Suppressor macrophage (primary cell): ENCODE measurements around the gene MIER2.

Source experiments
- DNase-seq, 4 experiments: peaks; one replicate each; pipeline ENCODE4 v3.0.0-alpha.2; 2020 to 2022

Gene MIER2

DNA sequence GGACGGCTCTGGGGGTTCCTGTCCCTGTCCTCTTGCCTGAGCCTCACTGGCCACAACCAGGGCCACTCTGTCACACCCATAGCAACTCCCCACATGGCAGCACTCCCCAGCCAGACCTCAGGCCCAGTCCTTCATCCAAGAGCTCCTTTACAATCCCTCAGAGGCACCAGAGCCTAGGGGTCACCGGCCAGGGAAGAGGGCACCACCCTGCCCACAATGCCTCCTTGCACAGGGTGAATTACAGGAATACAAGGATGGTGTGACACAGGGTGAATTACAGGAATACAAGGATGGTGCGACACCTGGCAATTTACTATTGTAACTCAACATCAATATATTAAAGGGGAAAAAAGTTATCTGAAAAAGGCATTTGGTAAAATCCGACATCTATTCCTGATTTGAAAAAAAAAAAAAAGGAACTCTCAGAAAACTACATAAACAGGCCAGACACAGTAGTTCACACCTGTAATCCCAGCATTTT lies 16.5 kb downstream of the MIER2 start:
- DNase-seq, result no peak

DNA sequence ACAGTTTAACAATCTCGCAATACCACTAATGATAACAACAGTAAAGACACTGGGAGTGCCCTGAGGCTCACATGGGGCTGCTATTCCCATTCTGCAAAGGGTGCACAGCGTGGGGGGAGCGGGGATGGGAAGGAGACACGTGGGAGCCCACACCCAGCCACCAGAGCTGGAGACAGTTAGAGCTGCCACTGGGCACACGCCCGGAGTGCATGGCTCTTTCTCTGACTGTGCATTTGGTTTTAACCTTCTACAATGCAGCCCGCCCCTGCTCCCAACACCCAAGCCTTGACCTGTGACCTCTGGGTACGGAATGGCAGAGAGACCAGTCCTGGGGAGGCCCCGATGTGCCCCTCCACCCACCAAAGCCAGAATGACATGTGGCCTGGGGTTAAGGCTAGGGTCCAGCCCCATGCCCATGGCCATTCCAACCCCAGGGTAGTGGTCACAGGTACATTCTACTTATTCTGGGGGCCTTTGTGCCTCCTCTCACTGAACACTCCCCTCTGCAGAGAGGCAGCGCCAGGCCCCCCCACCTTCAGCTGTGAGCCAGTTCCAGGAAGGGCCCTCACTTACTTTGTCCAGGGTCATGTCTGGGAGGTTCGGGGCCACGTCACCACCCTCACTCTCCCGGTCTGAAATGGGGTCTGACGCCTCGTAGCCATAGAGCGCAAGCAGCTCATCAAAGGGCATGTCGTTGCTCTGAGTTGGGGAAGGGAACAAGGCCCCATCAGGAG lies 17.1 kb downstream of the MIER2 start:
- no peak for DNase-seq

DNA sequence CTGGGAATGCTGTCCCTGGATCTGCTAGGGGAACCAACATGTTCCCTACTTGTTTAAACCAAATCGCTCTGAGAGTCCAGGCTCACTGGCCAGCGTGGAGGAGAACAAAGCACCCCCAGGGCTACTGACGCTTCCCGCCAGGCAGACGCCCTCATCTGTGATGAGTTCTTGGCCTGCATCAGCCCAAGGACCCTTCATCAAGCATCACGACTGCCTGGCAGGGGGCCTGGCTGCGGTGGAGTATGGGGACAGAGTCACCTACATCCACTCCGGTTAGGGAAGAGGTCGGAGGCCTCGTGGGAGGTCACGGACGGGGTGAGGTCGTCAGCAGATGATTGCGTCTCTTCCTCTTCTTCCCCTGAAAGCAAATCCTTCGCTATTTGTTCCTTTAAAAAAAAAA lies 17.7 kb downstream of the MIER2 start:
- peak in 2 of 4 experiments; percentile 26 to 52 for DNase-seq

DNA sequence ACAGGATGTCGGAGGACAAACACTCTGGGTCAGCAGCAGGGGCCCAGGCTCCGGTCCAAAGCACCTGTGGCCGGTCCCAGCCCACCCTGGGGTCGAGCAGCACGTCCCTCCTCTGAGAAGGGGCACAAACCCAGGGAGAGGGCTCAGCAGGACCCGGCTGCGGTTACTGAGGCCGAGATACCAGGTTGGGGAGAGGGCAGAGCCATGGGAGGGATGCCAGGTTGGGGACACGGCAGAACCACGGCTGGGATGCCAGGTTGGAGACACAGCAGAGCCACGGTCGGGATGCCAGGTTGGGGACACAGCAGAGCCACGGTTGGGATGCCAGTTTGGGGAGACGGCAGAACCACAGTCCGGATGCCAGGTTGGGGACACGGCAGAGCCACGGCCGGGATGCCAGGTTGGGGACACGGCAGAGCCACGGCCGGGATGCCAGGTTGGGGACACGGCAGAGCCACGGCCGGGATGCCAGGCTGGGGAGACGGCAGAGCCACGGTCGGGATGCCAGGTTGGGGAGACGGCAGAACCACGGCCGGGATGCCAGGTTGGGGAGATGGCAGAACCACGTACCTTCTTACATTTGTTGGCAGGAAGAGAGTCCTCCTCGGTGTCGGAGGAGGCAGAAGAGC lies 18.5 kb downstream of the MIER2 start:
- DNase-seq, result no peak

DNA sequence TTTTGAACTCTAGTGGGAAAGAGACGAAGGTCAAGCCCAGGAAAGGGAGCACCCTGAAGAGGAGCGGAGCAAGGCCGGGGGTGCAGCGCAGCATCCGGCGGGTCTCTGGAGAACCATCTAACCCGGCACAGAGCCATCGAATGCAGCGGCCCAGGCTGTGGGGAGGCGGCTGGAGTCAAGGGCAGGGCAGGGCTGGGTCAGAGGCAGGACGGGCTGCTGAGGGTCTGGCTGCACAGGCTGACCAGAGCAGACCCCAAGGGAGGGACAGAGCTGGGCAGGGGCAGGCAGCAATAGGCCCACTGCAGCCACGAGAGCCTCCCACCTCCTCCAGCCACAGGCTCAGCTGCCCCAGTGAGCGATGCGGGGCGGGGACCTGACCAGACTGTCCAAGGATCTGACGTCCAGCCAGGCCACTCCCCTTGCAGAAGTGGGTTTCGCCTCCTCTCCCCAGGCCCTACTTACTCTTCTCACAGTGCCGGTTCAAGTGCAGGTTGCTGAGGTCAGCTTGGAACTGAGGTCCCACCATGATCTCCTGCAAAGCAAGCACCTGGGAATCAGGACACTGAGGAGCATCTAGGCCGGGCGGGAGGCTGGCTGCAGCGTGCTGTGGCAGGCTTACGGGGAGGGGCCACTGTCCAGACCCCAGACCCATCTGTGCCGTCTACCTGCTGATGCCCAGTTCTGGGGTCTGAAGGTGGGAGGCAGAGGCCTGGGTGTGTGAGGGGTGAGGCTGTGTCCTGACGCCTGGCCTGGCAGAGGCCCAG lies 19.2 kb downstream of the MIER2 start:
- no peak for DNase-seq

DNA sequence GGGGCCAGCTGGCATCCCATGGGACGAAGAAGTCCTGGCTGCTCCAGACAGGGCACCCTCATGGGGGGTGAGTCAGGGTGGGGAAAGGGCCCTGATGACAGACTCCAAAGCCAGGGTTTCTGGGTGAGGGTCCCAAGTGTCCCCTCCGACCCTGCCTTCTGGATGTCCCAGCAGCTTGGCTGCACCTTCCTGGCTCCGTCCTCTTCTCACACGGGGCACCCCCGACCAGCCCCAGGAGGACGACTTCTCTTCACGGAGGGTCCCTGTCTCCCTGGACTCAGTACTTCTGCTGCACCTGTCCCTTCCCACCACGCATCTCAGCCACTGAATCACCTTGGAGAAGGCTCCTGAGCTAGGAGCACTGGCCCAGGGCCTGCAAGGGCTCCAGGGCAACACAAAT lies 19.9 kb downstream of the MIER2 start:
- DNase-seq, result no peak

GRCh38 chr19:322616-323015 lies 22.0 kb downstream of the MIER2 start:
- no peak for DNase-seq

GRCh38 chr19:318509-318774 lies 26.2 kb downstream of the MIER2 start:
- no peak for DNase-seq

DNA sequence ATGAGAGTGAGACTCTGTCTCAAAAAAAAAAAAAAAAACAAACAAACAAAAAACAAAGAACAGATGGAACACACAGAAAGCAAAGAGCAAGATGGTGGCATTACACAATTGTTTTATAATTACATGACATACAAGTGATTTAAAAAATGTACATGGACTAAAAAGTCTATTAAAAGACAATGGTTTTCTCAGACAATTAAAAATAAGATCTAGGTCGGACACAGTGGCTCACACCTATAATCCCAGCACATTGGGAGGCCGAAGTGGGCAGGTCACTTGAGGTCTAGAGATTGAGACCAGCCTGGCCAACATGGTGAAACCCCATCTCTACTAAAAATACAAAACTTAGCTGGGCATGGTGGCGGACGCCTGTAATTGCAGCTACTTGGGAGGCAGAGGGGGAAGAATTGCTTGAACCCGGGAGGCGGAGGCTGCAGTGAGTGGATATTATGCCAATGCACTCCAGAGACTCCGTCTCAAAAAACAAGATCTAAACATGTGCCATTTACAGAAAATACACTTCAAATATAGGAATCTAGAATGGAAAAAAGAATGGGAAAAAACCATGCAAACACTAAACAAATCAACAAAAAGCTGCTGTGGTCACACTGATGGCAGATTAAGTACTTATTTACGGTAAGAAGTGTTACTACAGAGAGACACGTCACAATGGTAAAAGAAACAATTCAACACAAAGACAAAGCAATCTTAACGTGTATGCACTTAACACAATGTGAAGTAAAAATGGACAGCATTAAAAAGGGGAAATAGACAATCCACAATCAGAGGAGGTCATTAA lies 26.7 kb downstream of the MIER2 start:
- DNase-seq, result no peak

DNA sequence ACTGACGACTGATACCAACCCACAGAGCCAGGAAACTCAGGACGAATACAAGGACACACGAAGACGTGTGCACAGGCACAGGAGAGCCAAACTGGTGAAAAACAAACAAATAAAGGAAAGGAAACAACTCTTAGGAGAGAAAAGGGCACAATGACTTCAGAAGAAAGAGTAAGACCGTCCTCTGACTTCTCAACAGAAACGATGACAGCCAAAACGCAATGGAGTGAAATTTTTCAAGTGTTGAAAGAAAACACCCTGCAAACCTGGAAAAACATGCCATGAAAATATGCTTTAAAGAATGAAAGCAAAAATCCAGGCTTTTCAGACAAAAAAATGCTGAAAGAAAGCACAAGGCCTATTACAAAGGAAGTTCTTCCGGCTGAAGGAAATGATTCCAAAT lies 28.8 kb downstream of the MIER2 start:
- no peak for DNase-seq

GRCh38 chr19:313988-314815 lies 30.4 kb downstream of the MIER2 start:
- DNase-seq, result no peak

GRCh38 chr19:313169-313987 lies 31.2 kb downstream of the MIER2 start:
- DNase-seq, result no peak

GRCh38 chr19:311813-312261 lies 32.8 kb downstream of the MIER2 start:
- DNase-seq, result no peak

- DNase-seq, result no peak
These were observed 33.7 kb downstream of the MIER2 start for GRCh38 chr19:310781-311496.

DNA sequence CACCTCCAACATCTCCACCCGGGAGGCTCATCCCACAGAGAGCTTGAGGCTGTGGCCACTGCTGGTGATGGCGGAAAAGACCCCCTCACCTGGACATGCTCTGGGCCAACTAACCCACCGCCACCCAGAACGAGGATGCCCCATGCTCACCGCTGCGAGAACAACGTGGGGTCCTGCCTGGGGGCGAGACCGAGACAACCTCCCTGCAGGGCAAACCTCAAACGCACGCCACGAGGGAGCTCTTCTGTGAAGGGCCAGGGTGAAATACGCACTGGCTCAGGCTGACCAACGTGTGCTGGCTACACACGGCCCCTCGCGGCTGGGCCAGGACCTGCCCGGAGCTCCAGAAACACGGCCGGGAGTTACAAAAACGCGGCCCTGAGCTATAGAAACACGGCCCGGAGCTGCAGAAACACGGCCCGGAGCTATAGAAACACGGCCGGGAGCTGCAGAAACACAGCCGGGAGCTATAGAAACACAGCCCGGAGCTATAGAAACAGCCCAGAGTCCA lies 34.4 kb downstream of the MIER2 start:
- no peak for DNase-seq

GRCh38 chr19:309206-309565 lies 35.4 kb downstream of the MIER2 start:
- no peak for DNase-seq

- DNase-seq, result no peak
These were observed 36.0 kb downstream of the MIER2 start for GRCh38 chr19:308471-309205.

- no peak for DNase-seq
These were observed 36.7 kb downstream of the MIER2 start for GRCh38 chr19:307793-308420.

GRCh38 chr19:307111-307531 lies 37.5 kb downstream of the MIER2 start:
- DNase-seq, result no peak
